Prostate gland (tissue), 2 donors: ENCODE data around the gene LRRC1. TPM values are rescaled to one million over a fixed set of nuclear protein-coding genes. Genes with fewer than 3 reads are reported as not detected.

Experiments
- DNase-seq: peaks from one replicate; pipeline ENCODE4 v3.0.0-alpha.2; 2019; ENCODE audit warnings: low spot score
- H3K27ac ChIP-seq, 2 donors: fragments of 200-600 bp; sonication (generic); 2 replicates each; pipeline ENCODE4 v1.5.1; 2017 to 2019
- H3K27me3 ChIP-seq: fragments of 200-600 bp; sonication (generic); replicated peaks from 2 replicates; pipeline ENCODE4 v1.5.1; 2019; ENCODE audit not compliant: insufficient read depth
- H3K36me3 ChIP-seq, 2 donors: fragments of 200-600 bp; sonication (generic); 1 replicate in 1 of 2; 2 replicates in 1 of 2; pipeline versions ENCODE4 v1.5.1 to v1.8.1; 2017 to 2019
- H3K4me1 ChIP-seq: fragments of 200-600 bp; sonication (generic); replicated peaks from 2 replicates; pipeline ENCODE4 v1.5.1; 2019
- H3K4me3 ChIP-seq, 2 donors: fragments of 200-600 bp; sonication (generic); 2 replicates each; pipeline ENCODE4 v1.5.1; 2017 to 2019
- H3K9me3 ChIP-seq: fragments of 200-600 bp; sonication (generic); 2 replicates; pipeline ENCODE4 v1.5.1; 2017
- CTCF ChIP-seq, 4 experiments: fragments of 200-600 bp in 2 of 4; fragments of 450-650 bp in 2 of 4; sonication (generic) in 2 of 4; IDR thresholded peaks; 1 replicate in 3 of 4; 2 replicates in 1 of 4; pipeline ENCODE4 v1.5.1; 2016 to 2019; ENCODE audit warnings: antibody characterized with exemption in 4 of 4, mild to moderate bottlenecking in 2 of 4, moderate library complexity in 2 of 4
- POLR2A ChIP-seq: fragments of 450-650 bp; IDR thresholded peaks from one replicate; pipeline ENCODE4 v1.6.1; 2016; ENCODE audit warnings: antibody characterized with exemption, mild to moderate bottlenecking
- POLR2AphosphoS5 ChIP-seq: sonication (generic); formaldehyde crosslinking; IDR thresholded peaks from one replicate; pipeline ENCODE4 v1.6.1; 2017; ENCODE audit warnings: antibody characterized with exemption
- WGBS: methylation state at CpG from one replicate; pipeline ENCODE4 v1.1.5; 2018; 5-methylcytosine and 5-hydroxymethylcytosine counted together
- intact Hi-C: fragments of 100-400 bp; cut with DNase I; formaldehyde crosslinking; loops from one replicate; pipeline ENCODE4 v1.14.2; 2022
- total RNA-seq, 2 donors: library from RNA; depleted of rRNA; stranded (reverse); fragments of >200 nt; gene quantifications; one replicate each; pipeline ENCODE4 v1.1.0, GENCODE V29; 2016

LRRC1 gene
- total RNA-seq, 2 donors from 2014 or later = 25.0 to 25.6 TPM

- intact Hi-C loops = no loop called here
- Histone ChIP-seq H3K9me3 (no peaks in the 10 kb centered on the region), H3K27ac (no peak overlapping the region), H3K4me3 (no peak overlapping the region), H3K27me3 (no peaks in the 10 kb centered on the region), H3K36me3 (no peaks in the 10 kb centered on the region), H3K4me1 (no peaks in the 10 kb centered on the region)
- TF ChIP-seq CTCF (IDR thresholded peaks at IDR 0.05) (no peak), POLR2AphosphoS5 (no peak), POLR2A (no peak)
- 94% methylated on average over 1 of the region's 1 CpG for WGBS
- DNase-seq = no peak
These were observed 45.2 kb downstream of the LRRC1 start for GRCh38 chr6:53840027-53840426.

DNA sequence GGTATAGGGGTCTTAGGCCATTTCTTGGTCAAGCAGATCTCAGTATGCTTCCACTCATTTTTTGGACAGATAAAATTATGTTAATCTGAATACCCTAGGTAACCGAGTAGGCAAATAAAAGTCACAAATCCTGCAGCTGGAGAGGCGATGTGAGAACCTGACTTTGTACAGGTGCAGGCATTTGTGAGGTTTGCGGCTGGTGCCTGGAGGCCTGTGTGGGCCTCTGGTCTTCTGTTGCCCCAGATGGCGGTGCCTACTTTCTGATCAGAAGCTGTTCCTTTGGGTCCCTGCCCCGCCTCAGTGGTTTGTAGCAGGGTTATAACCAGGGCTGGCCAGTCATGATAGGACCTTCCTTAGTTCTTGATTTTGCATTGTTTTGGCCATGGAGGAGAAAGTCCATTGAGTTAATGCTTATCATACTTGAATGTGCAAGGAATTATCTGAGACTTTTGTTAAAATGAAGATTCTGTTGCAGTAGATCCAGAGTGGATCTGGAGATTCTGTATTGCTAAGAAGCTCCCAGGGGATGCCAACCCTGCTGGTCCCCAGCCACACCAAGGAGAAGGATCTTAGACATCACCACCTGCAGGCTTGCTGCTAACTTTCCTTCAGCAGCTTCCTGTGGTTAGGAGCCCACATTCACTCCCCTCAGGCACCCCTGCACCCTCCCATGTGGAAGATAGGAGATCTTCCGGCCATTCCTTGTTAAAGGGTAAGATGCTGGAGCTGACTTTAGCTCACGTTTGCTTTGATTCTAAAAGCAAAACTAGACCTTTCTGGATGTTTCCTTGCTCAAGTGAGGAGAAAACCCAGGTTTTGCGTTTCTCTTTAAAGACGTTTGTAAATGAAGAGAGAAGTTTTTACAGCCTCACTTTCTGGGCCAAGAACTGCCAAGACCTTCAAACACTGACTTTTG, 50.7 kb downstream of the LRRC1 start:
- H3K27ac ChIP-seq = no peak overlapping the region
- H3K36me3 ChIP-seq = no peaks in the 10 kb centered on the region
- DNase-seq = no peak
- H3K27me3 ChIP-seq = no peaks in the 10 kb centered on the region
- H3K4me1 ChIP-seq = no peaks in the 10 kb centered on the region
- 76% methylated on average over 9 of the region's 9 CpGs for WGBS
- H3K9me3 ChIP-seq = no peaks in the 10 kb centered on the region
- no peak overlapping the region for H3K4me3 ChIP-seq
- TF ChIP-seq POLR2AphosphoS5 (no peak), CTCF (IDR thresholded peaks at IDR 0.05) (no peak), POLR2A (no peak)
- intact Hi-C loops = no loop called here

- intact Hi-C loops = no loop called here
- WGBS = 81% methylated on average over 7 of the region's 7 CpGs
These were observed 51.4 kb downstream of the LRRC1 start for GRCh38 chr6:53846250-53846649.

GRCh38 chr6:53847796-53848314, 53.0 kb downstream of the LRRC1 start:
- H3K27ac ChIP-seq = no peak overlapping the region
- WGBS = 85% methylated on average over 4 of the region's 4 CpGs
- no peaks in the 10 kb centered on the region for H3K36me3 ChIP-seq
- no peak for TF ChIP-seq CTCF (IDR thresholded peaks at IDR 0.05)
- no peak overlapping the region for H3K4me3 ChIP-seq
- no peak for DNase-seq
- intact Hi-C loops = no loop called here
- H3K4me1 ChIP-seq = no peaks in the 10 kb centered on the region
- no peaks in the 10 kb centered on the region for H3K27me3 ChIP-seq
- H3K9me3 ChIP-seq = no peaks in the 10 kb centered on the region

More at GRCh38 chr6:53846250-53846649, 51.4 kb downstream of the LRRC1 start:
- Histone ChIP-seq H3K4me1 (no peaks in the 10 kb centered on the region), H3K27me3 (no peaks in the 10 kb centered on the region), H3K36me3 (no peaks in the 10 kb centered on the region), H3K4me3 (no peak overlapping the region), H3K9me3 (no peaks in the 10 kb centered on the region), H3K27ac (no peak overlapping the region)
- TF ChIP-seq POLR2A (no peak), CTCF (IDR thresholded peaks at IDR 0.05) (no peak), POLR2AphosphoS5 (no peak)
- DNase-seq = no peak

DNA sequence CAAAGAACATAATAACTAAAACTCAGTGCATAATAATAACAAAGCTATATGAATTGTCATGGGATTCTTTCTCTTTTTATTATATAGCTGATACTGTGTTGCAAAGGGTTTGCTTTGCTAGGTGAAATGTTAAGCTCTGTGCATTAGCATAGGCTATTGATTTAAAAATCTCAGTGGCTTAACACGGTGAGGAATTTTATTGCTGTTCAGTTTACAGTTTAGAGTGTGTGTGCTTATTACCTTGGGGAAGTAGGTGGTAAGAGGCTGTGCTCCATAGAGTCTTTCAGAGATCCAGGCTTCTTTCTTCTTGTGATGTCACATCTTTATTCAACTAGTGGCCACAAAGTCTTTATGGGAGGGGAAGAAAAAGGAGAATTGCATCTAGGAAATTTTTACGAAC, 55.7 kb downstream of the LRRC1 start:
- no peak overlapping the region for H3K4me3 ChIP-seq
- no peak overlapping the region for H3K27ac ChIP-seq
- 78% methylated on average over 2 of the region's 2 CpGs for WGBS
- no peaks in the 10 kb centered on the region for H3K27me3 ChIP-seq
- no peak for DNase-seq
- TF ChIP-seq CTCF (IDR thresholded peaks at IDR 0.05) (no peak), POLR2A (no peak), POLR2AphosphoS5 (no peak)
- intact Hi-C loops = no loop called here
- H3K4me1 ChIP-seq = no peaks in the 10 kb centered on the region
- no peaks in the 10 kb centered on the region for H3K9me3 ChIP-seq
- no peaks in the 10 kb centered on the region for H3K36me3 ChIP-seq
